ENCODE data around the gene ECT2L. TPM values are rescaled to one million over a fixed set of nuclear protein-coding genes. Genes with fewer than 3 reads are reported as not detected.
A peak's percentile ranks its signal among the peaks of the same experiment; 100 is the strongest.
"Not testable (repeated sequence)": the region's sequence is repeated elsewhere in the genome, so short reads cannot be mapped to it uniquely, and the experiment has no call there.

The ECT2L gene
- total RNA-seq, 1 donor from 2014 or later: not detected

DNA sequence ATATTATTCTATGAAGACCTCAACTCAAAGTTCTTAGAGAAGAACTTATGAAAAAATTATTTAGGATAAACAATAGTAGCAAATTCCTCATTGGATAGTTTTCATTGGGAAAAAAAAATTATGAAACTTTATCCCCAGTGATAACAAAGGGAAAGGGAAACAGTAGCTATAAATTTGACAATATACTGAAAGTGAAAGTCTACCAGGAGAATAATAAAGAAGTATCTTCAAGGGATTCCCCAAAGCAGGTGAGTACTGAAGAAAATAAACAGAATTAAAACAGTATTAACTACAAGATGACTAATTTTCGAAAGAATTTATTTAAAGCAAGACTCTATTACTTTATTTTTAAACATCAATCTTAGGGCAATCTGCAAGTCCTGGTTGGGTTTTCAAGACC lies 135.8 kb downstream of the ECT2L start:
- Mint-ChIP-seq H3K27ac (no peak overlapping the region), H3K4me3 (no peak overlapping the region), H3K4me1 (ENCODE audit: low read depth) (peaks cover 14% of the 10 kb centered on the region), H3K27me3 (ENCODE audit: insufficient read depth) (no peaks in the 10 kb centered on the region), H3K36me3 (ENCODE audit: low read depth) (peaks cover 19% of the 10 kb centered on the region), H3K9me3 (peaks cover 1% of the 10 kb centered on the region)
- no peak for DNase-seq (ENCODE audit: low spot score)
- intact Hi-C loops (cut with micrococcal nuclease): no loop called here

GRCh38 chr6:138936873-138937272 lies 141.0 kb downstream of the ECT2L start:
- H3K27me3 Mint-ChIP-seq (ENCODE audit: insufficient read depth); H3K27ac Mint-ChIP-seq; H3K4me3 Mint-ChIP-seq; DNase-seq (ENCODE audit: low spot score); intact Hi-C loops (cut with micrococcal nuclease); H3K9me3 Mint-ChIP-seq; H3K4me1 Mint-ChIP-seq (ENCODE audit: low read depth): not testable (repeated sequence)
- H3K36me3 Mint-ChIP-seq (ENCODE audit: low read depth): peaks cover 38% of the 10 kb centered on the region

- Mint-ChIP-seq H3K27me3 (ENCODE audit: insufficient read depth) (no peaks in the 10 kb centered on the region), H3K27ac (no peak overlapping the region), H3K4me1 (ENCODE audit: low read depth) (peaks cover 50% of the 10 kb centered on the region), H3K36me3 (ENCODE audit: low read depth) (peaks cover 40% of the 10 kb centered on the region), H3K9me3 (no peaks in the 10 kb centered on the region), H3K4me3 (no peak overlapping the region)
- no peak for DNase-seq (ENCODE audit: low spot score)
- intact Hi-C loops (cut with micrococcal nuclease): loop anchor here (10.0 kb wide), 1 partner anchor 352 kb away; the partner anchor contains the start of gene TXLNB
Measured at GRCh38 chr6:138943089-138943625, 147.3 kb downstream of the ECT2L start.

- H3K4me3 Mint-ChIP-seq: peak overlapping the region; percentile 17
- peak; percentile 21 for DNase-seq (ENCODE audit: low spot score)
- H3K27me3 Mint-ChIP-seq (ENCODE audit: insufficient read depth): no peaks in the 10 kb centered on the region
- H3K36me3 Mint-ChIP-seq (ENCODE audit: low read depth): peaks cover 37% of the 10 kb centered on the region
- H3K27ac Mint-ChIP-seq: peak overlapping the region; percentile 53
- intact Hi-C loops (cut with micrococcal nuclease): loop anchor here (2.0 to 10.0 kb wide), 2 partner anchors 350 to 1642 kb away; partner anchors contain the start of gene TXLNB
- H3K4me1 Mint-ChIP-seq (ENCODE audit: low read depth): peaks cover 63% of the 10 kb centered on the region
- H3K9me3 Mint-ChIP-seq: no peaks in the 10 kb centered on the region
Measured at GRCh38 chr6:138944412-138944811, 148.5 kb downstream of the ECT2L start.

- no peaks in the 10 kb centered on the region for H3K9me3 Mint-ChIP-seq
- no peak for DNase-seq (ENCODE audit: low spot score)
- H3K27me3 Mint-ChIP-seq (ENCODE audit: insufficient read depth): no peaks in the 10 kb centered on the region
- H3K36me3 Mint-ChIP-seq (ENCODE audit: low read depth): peaks cover 34% of the 10 kb centered on the region
- intact Hi-C loops (cut with micrococcal nuclease): loop anchor here (2.0 to 10.0 kb wide), 3 partner anchors 202 to 1641 kb away; partner anchors contain the start of gene TXLNB
- peaks cover 70% of the 10 kb centered on the region for H3K4me1 Mint-ChIP-seq (ENCODE audit: low read depth)
- H3K27ac Mint-ChIP-seq: peak overlapping the region; percentile 63
- H3K4me3 Mint-ChIP-seq: no peak overlapping the region
Measured at GRCh38 chr6:138945354-138945753, 149.5 kb downstream of the ECT2L start.

DNA sequence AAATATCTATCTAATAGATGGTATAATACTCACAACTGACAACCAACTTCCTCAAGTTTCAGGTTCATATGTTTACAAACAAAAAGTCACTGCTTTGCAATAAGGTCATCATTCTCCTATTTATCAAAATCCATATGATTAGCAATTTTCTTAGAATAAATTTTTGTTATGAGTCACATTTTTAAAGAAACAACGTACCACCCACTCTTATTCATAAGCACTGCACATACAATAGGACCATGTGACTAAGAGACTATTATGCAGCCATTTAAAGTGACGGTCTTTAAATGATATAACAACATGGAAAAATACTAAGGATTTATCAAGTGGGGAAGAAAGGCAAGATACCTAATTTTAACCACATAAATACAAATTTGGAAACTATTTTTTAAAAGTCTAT lies 152.1 kb downstream of the ECT2L start:
- intact Hi-C loops (cut with micrococcal nuclease): loop anchor here (5.0 to 10.0 kb wide), 2 partner anchors 199 to 347 kb away; partner anchors contain the start of gene TXLNB
- Mint-ChIP-seq H3K9me3 (no peaks in the 10 kb centered on the region), H3K36me3 (ENCODE audit: low read depth) (peaks cover 29% of the 10 kb centered on the region), H3K27ac (peak overlapping the region; percentile 52), H3K4me3 (no peak overlapping the region), H3K27me3 (ENCODE audit: insufficient read depth) (no peaks in the 10 kb centered on the region), H3K4me1 (ENCODE audit: low read depth) (peaks cover 80% of the 10 kb centered on the region)
- DNase-seq (ENCODE audit: low spot score): no peak

DNA sequence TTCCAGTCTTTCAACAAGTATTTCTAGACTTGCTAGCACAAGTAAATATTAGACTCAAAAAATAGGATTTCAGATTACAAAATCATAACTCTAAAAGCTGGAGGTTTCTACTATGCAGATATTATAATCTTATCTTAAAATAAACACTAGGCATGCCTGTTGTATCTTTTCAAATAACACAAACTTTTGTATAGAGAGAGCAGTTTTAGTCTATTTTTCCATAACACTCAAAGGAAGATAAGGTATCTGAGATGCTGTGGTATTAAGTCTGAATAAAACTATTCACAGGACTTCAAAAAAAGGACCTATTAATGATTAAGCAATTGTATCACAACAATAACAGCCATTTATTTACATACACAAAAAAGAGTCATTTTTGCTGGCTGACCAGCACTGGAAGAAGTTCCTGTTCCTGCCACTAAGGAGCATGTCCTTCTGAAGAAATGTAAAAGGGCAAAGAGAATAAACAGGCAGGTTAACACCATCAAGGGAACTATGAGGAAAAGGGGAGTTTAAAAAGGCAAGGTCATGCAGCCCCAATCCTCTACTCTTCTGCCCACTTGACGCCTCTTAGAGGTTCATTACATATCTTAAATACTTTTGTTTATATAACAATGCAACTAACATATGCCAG lies 152.8 kb downstream of the ECT2L start:
- Mint-ChIP-seq H3K9me3 (no peaks in the 10 kb centered on the region), H3K4me1 (ENCODE audit: low read depth) (peaks cover 82% of the 10 kb centered on the region), H3K27ac (no peak overlapping the region), H3K36me3 (ENCODE audit: low read depth) (peaks cover 29% of the 10 kb centered on the region), H3K4me3 (no peak overlapping the region), H3K27me3 (ENCODE audit: insufficient read depth) (no peaks in the 10 kb centered on the region)
- no peak for DNase-seq (ENCODE audit: low spot score)
- intact Hi-C loops (cut with micrococcal nuclease): loop anchor here (5.0 to 10.0 kb wide), 2 partner anchors 199 to 346 kb away; partner anchors contain the start of gene TXLNB

DNA sequence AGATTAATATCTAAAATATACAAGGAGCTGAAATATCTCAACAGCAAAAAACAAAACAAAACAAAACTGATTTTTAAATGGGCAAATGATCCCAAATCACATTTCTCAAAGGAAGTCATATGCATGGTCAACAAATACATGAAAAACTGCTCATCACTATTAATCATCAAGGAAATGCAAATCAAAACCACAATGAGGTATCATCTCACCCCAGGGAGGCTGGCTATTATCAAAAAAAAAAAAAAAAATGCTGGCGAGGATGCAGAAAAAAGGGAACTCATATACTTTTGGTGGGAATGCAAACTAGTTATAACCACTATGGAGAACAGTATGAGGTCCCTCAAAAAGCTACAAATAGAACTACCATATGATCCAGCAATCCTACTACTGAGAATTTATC lies 157.6 kb downstream of the ECT2L start:
- H3K4me3 Mint-ChIP-seq: no peak overlapping the region
- H3K36me3 Mint-ChIP-seq (ENCODE audit: low read depth): peaks cover 14% of the 10 kb centered on the region
- intact Hi-C loops (cut with micrococcal nuclease): no loop called here
- no peak for DNase-seq (ENCODE audit: low spot score)
- no peaks in the 10 kb centered on the region for H3K27me3 Mint-ChIP-seq (ENCODE audit: insufficient read depth)
- H3K27ac Mint-ChIP-seq: no peak overlapping the region
- peaks cover 5% of the 10 kb centered on the region for H3K9me3 Mint-ChIP-seq
- peaks cover 69% of the 10 kb centered on the region for H3K4me1 Mint-ChIP-seq (ENCODE audit: low read depth)

Other genes with a start within 250 kb of the ECT2L start
- gene CCDC28A, start 22.3 kb upstream of the ECT2L start, total RNA-seq: 16.1 and 17.9 TPM in 2 replicates
- 69.6 and 74.6 TPM in 2 replicates for gene REPS1, start 192.2 kb downstream of the ECT2L start, total RNA-seq
- gene ABRACL, start 232.7 kb downstream of the ECT2L start, total RNA-seq: 129 and 135 TPM in 2 replicates

Measured in activated T-helper 1 cell treated with anti-CD3 and anti-CD28 coated beads, Interleukin-12 subunit alpha, Interleukin-12 subunit beta, Interleukin-2, Interleukin-4 antibody, amounts not matched to agents 30 ng/mL and 10 ng/mL and 1 ng/mL, durations not matched to agents 14 hours and 24 hours and 36 hours (primary cell).